Activated naive CD4-positive, alpha-beta T cell treated with anti-CD3 and anti-CD28 coated beads, Interleukin-2, amount 50 U/mL, for 16 hours (primary cell): ENCODE results near the gene NCBP3.

ENCODE experiments used
- DNase-seq: peaks from one replicate; pipeline ENCODE4 v3.0.0-alpha.2; 2020

NCBP3 gene, protein sequence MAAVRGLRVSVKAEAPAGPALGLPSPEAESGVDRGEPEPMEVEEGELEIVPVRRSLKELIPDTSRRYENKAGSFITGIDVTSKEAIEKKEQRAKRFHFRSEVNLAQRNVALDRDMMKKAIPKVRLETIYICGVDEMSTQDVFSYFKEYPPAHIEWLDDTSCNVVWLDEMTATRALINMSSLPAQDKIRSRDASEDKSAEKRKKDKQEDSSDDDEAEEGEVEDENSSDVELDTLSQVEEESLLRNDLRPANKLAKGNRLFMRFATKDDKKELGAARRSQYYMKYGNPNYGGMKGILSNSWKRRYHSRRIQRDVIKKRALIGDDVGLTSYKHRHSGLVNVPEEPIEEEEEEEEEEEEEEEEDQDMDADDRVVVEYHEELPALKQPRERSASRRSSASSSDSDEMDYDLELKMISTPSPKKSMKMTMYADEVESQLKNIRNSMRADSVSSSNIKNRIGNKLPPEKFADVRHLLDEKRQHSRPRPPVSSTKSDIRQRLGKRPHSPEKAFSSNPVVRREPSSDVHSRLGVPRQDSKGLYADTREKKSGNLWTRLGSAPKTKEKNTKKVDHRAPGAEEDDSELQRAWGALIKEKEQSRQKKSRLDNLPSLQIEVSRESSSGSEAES

GRCh38 chr17:3845621-3846436, at the start of gene NCBP3:
NCBP3 (minus strand) TSS chr17:3846246; CDS start chr17:3846223, 23 bp downstream.
- DNase-seq, result peak; percentile 91

- DNase-seq, result no peak
Measured at GRCh38 chr17:3895354-3895753, 49.3 kb upstream of the NCBP3 start.

GRCh38 chr17:3894911-3895343, 48.9 kb upstream of the NCBP3 start:
- DNase-seq, result no peak

DNA sequence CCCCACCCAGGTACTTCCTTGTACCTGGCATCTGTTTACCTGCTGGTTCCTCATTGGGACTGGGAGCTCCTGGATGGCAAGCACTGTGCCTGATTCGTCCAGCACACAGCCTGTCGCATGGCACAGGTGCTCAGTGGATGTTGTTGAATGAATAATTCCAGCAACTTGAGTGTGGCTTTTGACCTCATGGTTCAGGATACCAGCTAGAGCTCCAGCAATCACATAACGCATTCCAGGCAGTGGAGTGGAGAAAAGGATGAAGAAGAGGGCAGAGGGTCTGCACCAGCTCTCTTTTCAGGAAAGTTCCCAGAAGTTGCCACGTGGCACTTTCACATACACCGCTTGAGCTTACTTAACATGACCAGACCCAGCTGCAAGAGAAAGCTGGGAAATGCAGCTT, 48.1 kb upstream of the NCBP3 start:
- DNase-seq, result no peak

- DNase-seq, result no peak
Measured at GRCh38 chr17:3893720-3894116, 47.7 kb upstream of the NCBP3 start.

DNA sequence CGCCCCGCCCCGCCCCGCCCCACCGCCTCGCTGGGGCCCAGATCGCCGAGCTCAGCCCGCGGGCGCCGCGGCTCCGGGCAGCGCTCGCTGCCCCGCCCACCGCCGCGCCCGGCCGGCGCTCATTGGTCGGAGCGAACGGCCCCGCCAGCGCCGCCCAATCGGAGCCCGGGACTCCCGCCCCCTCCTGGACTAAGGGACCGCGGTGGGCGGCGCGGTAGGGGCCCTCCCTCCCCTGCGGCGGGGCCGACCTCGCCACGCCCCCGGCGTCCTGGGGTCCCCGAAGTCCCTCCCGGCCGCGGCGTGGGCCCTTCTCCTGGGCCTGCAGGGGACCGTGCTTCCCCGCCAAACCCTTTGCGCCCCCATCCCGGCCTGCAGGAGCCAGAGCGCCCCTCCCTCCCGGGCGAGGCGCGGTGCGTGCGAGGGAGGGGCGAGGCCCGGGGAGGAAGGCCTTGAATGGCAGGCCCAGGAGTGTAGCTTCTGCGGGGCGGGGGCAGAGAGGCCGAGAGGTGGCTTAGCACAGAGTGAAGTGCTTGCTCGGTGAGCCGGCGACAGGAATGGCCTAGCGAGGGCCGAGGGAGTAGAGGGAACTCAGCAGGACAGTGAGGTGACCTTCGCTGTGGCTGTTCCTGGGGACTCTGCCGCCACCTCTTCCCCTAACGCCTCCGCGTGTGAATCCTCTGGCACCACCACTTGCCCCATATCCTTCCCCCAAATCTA, 47.1 kb upstream of the NCBP3 start, which contains the start of gene CAMKK1:
Gene CAMKK1, minus strand, starts transcription at position 51 of the 717 bp plus-strand sequence. CDS start 7,366 bp downstream, outside the sequence.
- peak; percentile 90 for DNase-seq

GRCh38 chr17:3892095-3892998, 46.3 kb upstream of the NCBP3 start:
- DNase-seq, result peak; percentile 69

GRCh38 chr17:3891626-3892094, 45.6 kb upstream of the NCBP3 start:
- DNase-seq, result no peak

DNA sequence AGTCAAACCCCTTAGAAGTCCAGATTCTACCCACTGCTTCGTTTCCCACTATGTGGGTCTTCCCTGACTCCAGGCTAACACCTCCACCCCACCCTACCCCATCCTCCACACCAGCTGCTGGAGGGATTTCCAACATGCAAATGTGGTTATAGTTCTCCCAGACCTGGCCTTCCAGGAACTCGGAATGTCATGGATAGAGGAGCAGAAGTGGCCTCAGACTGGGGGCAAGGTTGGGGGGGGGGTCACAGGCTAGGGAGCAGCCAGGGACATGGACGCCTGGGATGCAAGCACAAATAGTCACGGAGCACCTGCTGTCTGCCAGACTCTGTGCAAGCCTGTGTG, 44.8 kb upstream of the NCBP3 start:
- DNase-seq, result no peak

GRCh38 chr17:3890082-3890877, 44.2 kb upstream of the NCBP3 start:
- DNase-seq, result peak; percentile 37

- DNase-seq, result no peak
Measured at GRCh38 chr17:3889325-3890012, 43.4 kb upstream of the NCBP3 start.

DNA sequence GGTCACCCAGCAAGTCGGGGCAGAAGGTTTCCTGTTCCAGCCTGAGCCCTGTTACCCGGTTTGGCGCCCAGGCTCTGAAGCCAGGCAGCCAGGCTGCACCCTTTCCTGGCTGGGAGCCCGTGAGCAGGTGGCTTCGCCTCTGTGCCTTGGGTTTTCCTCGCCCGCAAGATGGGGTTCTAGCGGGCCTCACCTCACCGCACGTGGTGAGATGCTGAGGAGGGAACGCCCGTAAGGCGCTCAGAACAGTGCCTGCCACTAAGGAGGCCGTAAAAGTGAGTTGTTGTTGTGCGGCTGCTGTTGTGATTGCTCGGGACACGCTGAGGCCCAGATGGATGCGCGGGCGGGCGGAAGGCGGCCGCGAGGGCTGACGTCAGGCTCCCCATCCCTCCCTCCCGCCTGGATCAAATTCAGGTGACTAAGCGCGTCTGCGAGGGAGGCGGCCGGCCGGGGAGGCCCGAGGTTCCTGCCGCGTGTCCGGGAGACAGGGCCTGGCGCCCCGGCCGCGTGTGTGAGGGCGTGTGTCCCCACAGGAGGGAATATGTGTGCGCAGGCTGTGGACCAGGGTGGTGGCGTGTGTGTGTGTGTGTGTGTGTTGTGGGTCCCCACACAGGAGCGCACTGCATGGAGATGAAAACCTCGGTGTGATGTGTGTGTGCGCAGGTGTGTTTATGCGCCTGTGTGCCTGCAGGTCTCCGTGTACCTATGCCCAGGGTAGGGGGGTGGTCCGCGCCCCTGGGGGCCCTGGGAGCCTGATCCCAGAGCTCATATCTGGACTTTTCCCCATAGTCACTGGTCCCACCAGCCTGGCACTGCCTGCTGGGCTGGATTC, 42.5 kb upstream of the NCBP3 start:
- DNase-seq, result no peak

DNA sequence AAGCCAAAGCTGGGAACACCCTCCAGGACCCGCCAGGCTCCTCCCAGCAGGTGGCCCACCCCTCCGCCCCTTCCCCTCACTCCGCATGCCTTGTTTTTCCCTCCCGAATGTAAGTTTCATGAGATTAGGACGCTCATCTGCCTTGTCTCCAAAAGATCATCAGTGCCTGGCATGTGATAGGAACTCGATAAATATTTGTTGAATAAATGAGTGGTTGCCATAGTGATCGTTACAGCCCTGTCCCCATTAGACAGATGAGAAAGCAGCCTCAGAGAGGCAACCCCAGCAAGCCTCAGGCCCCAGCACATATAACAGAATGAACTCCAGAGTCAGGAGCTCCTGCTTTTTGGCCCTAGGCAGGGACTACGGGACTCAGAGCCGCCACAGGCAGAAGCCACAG, 41.8 kb upstream of the NCBP3 start:
- no peak for DNase-seq

DNA sequence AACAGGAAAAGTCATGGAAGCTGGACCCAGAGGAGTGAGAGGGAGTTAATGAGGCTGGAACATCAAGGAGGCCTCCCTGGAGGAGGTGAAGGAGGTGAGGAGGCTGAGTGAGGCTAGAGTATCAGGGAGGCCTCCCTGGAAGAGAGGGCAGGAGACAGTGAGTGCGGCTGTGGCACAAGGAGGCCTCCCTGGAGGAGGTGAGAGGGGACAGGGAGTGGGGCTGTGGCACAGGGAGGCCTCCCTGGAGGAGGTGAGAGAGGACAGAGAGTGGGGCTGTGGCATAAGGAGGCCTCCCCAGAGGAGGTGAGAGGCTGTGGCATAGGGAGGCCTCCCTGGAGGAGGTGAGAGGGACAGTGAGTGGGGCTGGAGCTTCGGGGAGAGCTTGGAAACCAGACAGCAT, 41.3 kb upstream of the NCBP3 start:
- no peak for DNase-seq

DNA sequence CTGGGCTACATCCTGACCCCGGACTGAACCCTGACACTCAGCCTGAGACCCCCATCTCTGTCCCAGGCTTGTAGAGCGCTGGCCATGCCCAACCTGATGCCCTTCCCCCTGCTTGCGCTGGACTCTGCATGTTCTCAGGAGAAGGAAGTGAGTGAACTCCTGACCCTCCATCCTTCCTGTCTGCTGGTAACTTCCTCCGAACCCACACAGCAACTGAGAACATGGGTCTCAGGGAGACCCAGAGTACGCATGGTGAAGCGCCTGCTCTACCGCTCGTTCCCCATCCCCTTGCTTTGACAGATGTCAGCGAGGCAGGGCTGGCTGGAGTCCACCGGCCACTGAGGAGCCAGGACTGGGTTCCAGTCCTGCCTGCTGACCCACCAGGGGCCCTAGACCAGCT, 40.7 kb upstream of the NCBP3 start:
- no peak for DNase-seq

- DNase-seq, result no peak
Measured at GRCh38 chr17:3885970-3886369, 39.9 kb upstream of the NCBP3 start.

DNA sequence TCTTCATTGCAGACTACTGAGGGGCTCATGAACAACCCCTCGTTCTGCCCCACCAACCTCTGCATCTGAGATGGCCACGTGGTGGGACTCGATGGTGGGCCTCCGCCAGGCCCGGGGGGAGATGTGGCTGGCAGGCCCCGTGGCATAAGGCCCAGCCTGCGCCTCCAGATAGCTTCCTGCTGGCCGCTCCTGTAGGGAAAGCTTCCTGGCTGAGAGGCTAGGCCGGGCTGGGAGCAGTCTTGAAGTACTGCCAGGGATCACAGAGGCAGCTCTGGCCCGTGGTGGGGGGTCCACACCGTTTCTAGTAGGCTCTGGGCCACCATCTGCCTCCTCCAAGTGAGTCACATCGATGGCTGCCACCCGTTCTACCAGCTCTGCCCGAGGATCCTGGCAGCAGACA, 39.2 kb upstream of the NCBP3 start:
- no peak for DNase-seq

DNA sequence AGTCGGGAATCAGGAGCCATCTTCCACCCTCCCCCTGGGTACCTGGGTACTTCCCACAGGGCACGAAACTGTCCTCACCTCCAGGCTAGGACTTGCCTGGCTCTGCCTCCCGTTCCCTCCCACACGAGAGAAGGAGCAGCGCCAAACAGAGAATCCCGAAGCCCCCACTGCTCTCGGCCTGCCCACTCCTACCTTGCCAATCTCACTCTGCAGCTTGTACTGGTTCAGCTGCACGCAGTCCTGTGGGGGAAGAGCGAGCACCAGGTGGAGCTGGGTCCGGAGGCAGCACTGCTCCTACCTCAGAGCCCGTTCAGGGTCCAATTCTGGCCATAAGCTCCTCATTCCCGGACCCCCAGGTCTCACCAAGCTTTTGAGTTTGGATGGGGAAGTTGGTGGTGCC, 38.1 kb upstream of the NCBP3 start:
- DNase-seq, result no peak

DNA sequence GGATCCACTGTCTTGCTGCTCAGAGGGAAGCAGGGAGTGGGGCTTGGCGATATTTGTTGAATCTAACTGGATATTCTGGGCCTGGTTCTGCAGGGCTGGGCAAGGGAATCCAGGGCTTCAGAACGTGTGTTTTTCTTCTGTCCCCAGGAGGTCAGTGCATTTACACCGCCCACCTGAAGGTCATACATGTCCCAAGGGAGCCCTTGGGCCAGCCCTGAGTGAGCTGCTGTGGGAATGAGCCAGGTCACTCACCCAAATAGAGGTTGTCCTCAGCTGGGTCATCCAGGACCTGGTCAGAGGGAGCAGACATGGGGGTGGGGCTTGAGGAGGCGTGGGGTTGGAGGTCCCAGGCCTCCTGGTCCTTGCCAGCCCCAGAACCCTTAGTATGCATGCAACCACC, 36.2 kb upstream of the NCBP3 start:
- DNase-seq, result no peak
